ENCODE results near the gene GOT1. TPM values are rescaled to one million over a fixed set of nuclear protein-coding genes. Genes with fewer than 3 reads are reported as not detected.

GOT1 gene
- total RNA-seq = 1 to 10 TPM; 3.5 to 5.7 TPM
- polyA plus RNA-seq (2013, experiment 1 of 2) = 8.6 TPM
- polyA plus RNA-seq (2013, experiment 2 of 2) = 11.8 TPM
- total RNA-seq = 7.7 to 119 (median 16.6) reads per million in 172 experiments

DNA sequence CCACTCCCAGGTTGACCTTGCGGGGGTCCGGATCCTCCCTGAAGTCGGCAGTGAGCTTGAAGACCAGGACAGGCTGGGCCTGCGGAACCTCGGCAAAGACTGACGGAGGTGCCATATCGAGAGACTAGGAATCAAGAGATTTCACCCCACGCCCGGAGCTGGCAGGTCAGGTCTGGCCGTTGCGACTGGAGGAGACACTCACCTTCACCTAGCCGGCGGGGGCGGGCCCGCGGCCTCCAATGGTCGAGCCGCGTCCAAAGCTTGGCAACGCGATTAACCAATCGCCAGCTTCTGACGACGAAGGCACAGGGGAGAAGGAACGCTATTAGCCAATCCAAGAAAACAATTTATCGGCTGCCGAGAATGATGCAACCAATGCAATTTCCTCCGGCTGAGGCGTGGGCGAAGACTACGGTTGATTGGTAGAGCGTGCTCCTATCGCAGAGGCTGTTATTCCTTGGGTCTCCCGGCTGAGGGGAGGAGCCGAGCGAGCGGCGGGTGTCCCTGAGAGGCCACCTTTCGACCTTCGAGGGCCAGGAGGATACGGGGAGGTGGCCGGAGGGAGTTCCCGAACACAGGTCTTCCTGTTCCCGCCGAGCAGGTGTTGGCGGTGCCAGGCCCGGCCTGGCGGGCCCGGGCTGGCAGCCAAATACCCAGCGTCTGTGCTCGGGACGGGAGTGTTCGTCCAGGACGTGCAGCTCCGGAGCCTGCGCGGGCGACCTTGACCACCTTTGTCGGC is at the start of gene GOT1:
TSS of gene GOT1 (minus strand) at position 174 of the 739 bp plus-strand sequence. CDS start at position 115, 59 bp downstream.
- POLR2A ChIA-PET = interaction anchor here (0.6 to 2.2 kb wide), 10 partner anchors 11 to 1296 kb away, joined by 3 to 22 read pairs (median 3); partner anchors contain the start of genes COX15, CUTC, ENTPD7 and R3HCC1L
- H3K27me3 Mint-ChIP-seq = no peaks in the 10 kb centered on the region
- DNase-seq (peak; percentile 79 to 98 (median 87)), ATAC-seq (ENCODE audit: poor library complexity) (peak; percentile 93)
- peaks cover 47% of the 10 kb centered on the region for H3K4me1 Mint-ChIP-seq (ENCODE audit: low read depth)
- intact Hi-C loops (cut with DNase I, micrococcal nuclease) = loop anchor here (1.0 to 10.0 kb wide), 8 partner anchors 189 to 1482 kb away; partner anchors contain the start of genes HPS1 (in 1 of the 2), R3HCC1L (in 1 of the 2), SLC25A28 (in 1 of the 2) and SLF2 (in 1 of the 2)
- H3K4me3 Mint-ChIP-seq = peak within 1 kb of the TSS; percentile 91
- H3K4me1 ChIP-seq (ENCODE audit: insufficient read depth, low read length) = peaks cover 17% of the 10 kb centered on the region
- CTCF ChIA-PET = no interaction called here
- peaks cover 20% of the 10 kb centered on the region for H3K36me3 Mint-ChIP-seq (ENCODE audit: low read depth)
- H3K9me3 ChIP-seq (ENCODE audit: control insufficient read depth in 1 of 2, insufficient read depth in 1 of 2, low read length in 2 of 2) = no peaks in the 10 kb centered on the region
- peak within 1 kb of the TSS; percentile 95 for H3K27ac Mint-ChIP-seq
- peaks cover 4% of the 10 kb centered on the region for H3K36me3 ChIP-seq (ENCODE audit: insufficient read depth, low read length)
- H3K27ac ChIP-seq (ENCODE audit: low read depth in 1 of 2, low read length in 2 of 2) = peak within 1 kb of the TSS; percentile 52 to 67
- no peaks in the 10 kb centered on the region for H3K9me3 Mint-ChIP-seq
- no peaks in the 10 kb centered on the region for H3K27me3 ChIP-seq (ENCODE audit: control insufficient read depth in 1 of 2, insufficient read depth in 2 of 2, low read length in 2 of 2)
- no peak for TF ChIP-seq CTCF (IDR thresholded peaks at IDR 0.05)
- H3K4me3 ChIP-seq (ENCODE audit: low read length) = peak within 1 kb of the TSS; percentile 93

- CTCF ChIA-PET = no interaction called here
- Mint-ChIP-seq H3K4me1 (ENCODE audit: low read depth) (no peaks in the 10 kb centered on the region), H3K27me3 (peaks cover 62% of the 10 kb centered on the region), H3K27ac (no peak overlapping the region), H3K9me3 (no peaks in the 10 kb centered on the region), H3K36me3 (ENCODE audit: low read depth) (no peaks in the 10 kb centered on the region), H3K4me3 (no peak overlapping the region)
- no peak for ATAC-seq (ENCODE audit: poor library complexity)
- Histone ChIP-seq H3K36me3 (ENCODE audit: insufficient read depth, low read length) (no peaks in the 10 kb centered on the region), H3K4me1 (ENCODE audit: insufficient read depth, low read length) (no peaks in the 10 kb centered on the region), H3K9me3 (ENCODE audit: control insufficient read depth in 1 of 2, insufficient read depth in 1 of 2, low read length in 2 of 2) (no peaks in the 10 kb centered on the region), H3K4me3 (ENCODE audit: low read length) (no peak overlapping the region), H3K27me3 (ENCODE audit: control insufficient read depth in 1 of 2, insufficient read depth in 2 of 2, low read length in 2 of 2) (peaks cover 12 to 19% of the 10 kb centered on the region in 2 experiments), H3K27ac (ENCODE audit: low read depth in 1 of 2, low read length in 2 of 2) (no peak overlapping the region)
- POLR2A ChIA-PET = no interaction called here
- DNase-seq = no peak
- TF ChIP-seq CTCF (IDR thresholded peaks at IDR 0.05) = no peak
- intact Hi-C loops (cut with DNase I, micrococcal nuclease) = no loop called here
Observed at GRCh38 chr10:99470327-99470726, 39.9 kb upstream of the GOT1 start.

DNA sequence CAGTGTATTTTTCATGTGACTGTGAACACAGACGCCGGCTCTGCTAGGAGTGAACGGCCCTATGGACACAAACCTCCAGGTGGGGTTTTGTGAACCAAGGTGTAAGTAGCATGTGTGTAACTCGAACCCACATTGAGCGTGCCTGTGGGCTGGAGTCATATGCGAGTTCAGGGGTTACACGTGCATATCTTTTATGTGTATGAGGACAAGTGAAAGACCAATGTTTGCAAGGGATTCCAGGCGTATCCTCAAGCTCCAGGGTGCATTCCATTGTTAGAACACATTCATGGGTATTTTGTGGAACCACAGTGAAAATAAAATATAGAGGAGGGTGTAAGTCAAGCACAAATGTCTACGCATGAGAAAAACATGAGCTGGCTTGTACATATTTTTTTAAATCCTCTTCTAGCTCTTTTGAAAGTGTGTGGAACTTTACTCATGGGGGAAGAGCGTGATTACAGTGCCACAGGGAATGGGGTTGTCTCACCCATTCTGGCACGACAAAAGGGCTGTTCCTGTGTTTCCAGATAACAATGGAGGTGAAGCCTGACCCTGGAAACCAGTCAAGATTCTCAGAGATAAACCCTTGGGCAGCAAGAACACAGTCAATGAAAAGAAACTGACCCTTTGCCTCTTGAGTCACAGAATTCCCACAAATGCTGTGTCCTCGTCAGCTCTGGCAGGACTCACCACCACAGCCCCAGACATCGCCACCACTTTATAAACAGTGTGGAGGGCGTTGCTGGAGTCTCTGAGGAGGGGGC is 37.0 kb upstream of the GOT1 start:
- intact Hi-C loops (cut with DNase I, micrococcal nuclease) = no loop called here

More for the DNA sequence above, 37.0 kb upstream of the GOT1 start:
- peaks cover 49% of the 10 kb centered on the region for H3K27me3 Mint-ChIP-seq
- Histone ChIP-seq H3K27ac (ENCODE audit: low read depth in 1 of 2, low read length in 2 of 2) (no peak overlapping the region), H3K4me3 (ENCODE audit: low read length) (no peak overlapping the region), H3K36me3 (ENCODE audit: insufficient read depth, low read length) (no peaks in the 10 kb centered on the region), H3K4me1 (ENCODE audit: insufficient read depth, low read length) (no peaks in the 10 kb centered on the region), H3K9me3 (ENCODE audit: control insufficient read depth in 1 of 2, insufficient read depth in 1 of 2, low read length in 2 of 2) (no peaks in the 10 kb centered on the region), H3K27me3 (ENCODE audit: control insufficient read depth in 1 of 2, insufficient read depth in 2 of 2, low read length in 2 of 2) (peaks cover 5 to 19% of the 10 kb centered on the region in 2 experiments)
- POLR2A ChIA-PET = no interaction called here
- TF ChIP-seq CTCF (IDR thresholded peaks at IDR 0.05) = no peak
- no peaks in the 10 kb centered on the region for H3K4me1 Mint-ChIP-seq (ENCODE audit: low read depth)
- H3K36me3 Mint-ChIP-seq (ENCODE audit: low read depth) = no peaks in the 10 kb centered on the region
- CTCF ChIA-PET = interaction anchor here (1.0 kb wide), 1 partner anchor 11 kb away, joined by 4 read pairs; no protein-coding TSS in a partner anchor
- no peaks in the 10 kb centered on the region for H3K9me3 Mint-ChIP-seq
- H3K27ac Mint-ChIP-seq = no peak overlapping the region
- no peak overlapping the region for H3K4me3 Mint-ChIP-seq
- ATAC-seq (ENCODE audit: poor library complexity) = no peak
- no peak for DNase-seq
